AG08395 (cell line): ENCODE data around the gene TAAR5.
"Not testable (repeated sequence)": the region's sequence is repeated elsewhere in the genome, so short reads cannot be mapped to it uniquely, and the experiment has no call there.

Source experiments
- DNase-seq: peaks from one replicate; pipeline ENCODE4 v3.0.0; 2012; ENCODE audit warnings: mixed read lengths, low spot score

Gene TAAR5

GRCh38 chr6:132589454-132589853, at the start of gene TAAR5:
Gene TAAR5, minus strand, starts transcription at chr6:132589741. Its CDS starts 55 bp downstream, at chr6:132589686.
- DNase-seq = no peak

GRCh38 chr6:132637135-132637534, 47.6 kb upstream of the TAAR5 start:
- DNase-seq = not testable (repeated sequence)

- not testable (repeated sequence) for DNase-seq
Observed at GRCh38 chr6:132635906-132636305, 46.4 kb upstream of the TAAR5 start.

GRCh38 chr6:132635288-132635687, 45.7 kb upstream of the TAAR5 start:
- not testable (repeated sequence) for DNase-seq

- DNase-seq = no peak
Observed at GRCh38 chr6:132634796-132635195, 45.3 kb upstream of the TAAR5 start.

GRCh38 chr6:132633362-132633761, 43.8 kb upstream of the TAAR5 start:
- no peak for DNase-seq

GRCh38 chr6:132624175-132624574, 34.6 kb upstream of the TAAR5 start, which contains the start of gene TAAR2:
Gene TAAR2, minus strand, starts transcription at chr6:132624275. Its CDS starts 0 bp downstream, at chr6:132624275.
- no peak for DNase-seq

- DNase-seq = no peak
Observed at GRCh38 chr6:132623106-132623845, 33.7 kb upstream of the TAAR5 start.

GRCh38 chr6:132616677-132617076, 27.1 kb upstream of the TAAR5 start:
- no peak for DNase-seq

GRCh38 chr6:132614554-132614953, 25.0 kb upstream of the TAAR5 start:
- DNase-seq = no peak

GRCh38 chr6:132612449-132613108, 23.0 kb upstream of the TAAR5 start:
- no peak for DNase-seq

GRCh38 chr6:132611616-132612015, 22.1 kb upstream of the TAAR5 start:
- no peak for DNase-seq

GRCh38 chr6:132607544-132608233, 18.1 kb upstream of the TAAR5 start:
- no peak for DNase-seq

- DNase-seq = no peak
Observed at GRCh38 chr6:132604635-132605152, 15.2 kb upstream of the TAAR5 start.

- DNase-seq = not testable (repeated sequence)
Observed at GRCh38 chr6:132600900-132601299, 11.4 kb upstream of the TAAR5 start.

GRCh38 chr6:132598473-132598872, 8.9 kb upstream of the TAAR5 start:
- DNase-seq = peak; percentile 16

- no peak for DNase-seq
Observed at GRCh38 chr6:132596201-132596600, 6.7 kb upstream of the TAAR5 start.

- DNase-seq = no peak
Observed at GRCh38 chr6:132592855-132593254, 3.3 kb upstream of the TAAR5 start.

GRCh38 chr6:132590362-132590761, 821 bp upstream of the TAAR5 start:
- DNase-seq = no peak

GRCh38 chr6:132587424-132587823, 2.1 kb downstream of the TAAR5 start:
- DNase-seq = no peak

- no peak for DNase-seq
Observed at GRCh38 chr6:132584698-132585097, 4.8 kb downstream of the TAAR5 start.

- DNase-seq = no peak
Observed at GRCh38 chr6:132571774-132572173, 17.8 kb downstream of the TAAR5 start.
